Upper lobe of right lung (tissue), 1 donor: ENCODE measurements around the gene TGFBR1. TPM values are rescaled to one million over a fixed set of nuclear protein-coding genes. Genes with fewer than 3 reads are reported as not detected.

Experiments used
- ATAC-seq: fragments of 200-7000 bp; cut with Tn5 transposase; one replicate; pipeline ENCODE4 v1.9.1; 2020; ENCODE audit warnings: mild to moderate bottlenecking, moderate library complexity
- DNase-seq: peaks from one replicate; pipeline ENCODE4 v3.0.0-alpha.2; 2020
- H3K27ac ChIP-seq: fragments of 200-600 bp; one replicate; pipeline ENCODE4 v1.8.0; 2022
- H3K27me3 ChIP-seq: fragments of 200-600 bp; one replicate; pipeline ENCODE4 v1.8.0; 2022; ENCODE audit warnings: mild to moderate bottlenecking
- H3K36me3 ChIP-seq: fragments of 200-600 bp; one replicate; pipeline ENCODE4 v1.8.0; 2022
- H3K4me1 ChIP-seq: fragments of 200-600 bp; one replicate; pipeline ENCODE4 v1.8.0; 2022
- H3K4me3 ChIP-seq: fragments of 200-600 bp; one replicate; pipeline ENCODE4 v1.8.0; 2022; ENCODE audit warnings: mild to moderate bottlenecking
- H3K9me3 ChIP-seq: fragments of 200-600 bp; one replicate; pipeline ENCODE4 v1.8.0; 2022
- intact Hi-C: fragments of 100-400 bp; cut with DNase I; formaldehyde crosslinking; loops from one replicate; pipeline ENCODE4 v1.11.0; 2022
- total RNA-seq: library from RNA; stranded (reverse); fragmentation: NEBNext Ultra II Directional; extraction: Animal tissue kit (Norgen Biotek cat#: 25700); gene quantifications from one replicate; pipeline ENCODE4 v1.2.1, GENCODE V29; 2021
- TF ChIP-seq, protein P1 (sequence below): fragments of 200-600 bp; IDR thresholded peaks from one replicate; pipeline ENCODE4 v1.8.0; 2022; ENCODE audit warnings: antibody characterized with exemption
- donor health status: DM: no; HTN: yes; CAD: no; lungs with severe emphysema.

TGFBR1 gene
- total RNA-seq, 1 donor from 2014 or later: 72.0 TPM

DNA sequence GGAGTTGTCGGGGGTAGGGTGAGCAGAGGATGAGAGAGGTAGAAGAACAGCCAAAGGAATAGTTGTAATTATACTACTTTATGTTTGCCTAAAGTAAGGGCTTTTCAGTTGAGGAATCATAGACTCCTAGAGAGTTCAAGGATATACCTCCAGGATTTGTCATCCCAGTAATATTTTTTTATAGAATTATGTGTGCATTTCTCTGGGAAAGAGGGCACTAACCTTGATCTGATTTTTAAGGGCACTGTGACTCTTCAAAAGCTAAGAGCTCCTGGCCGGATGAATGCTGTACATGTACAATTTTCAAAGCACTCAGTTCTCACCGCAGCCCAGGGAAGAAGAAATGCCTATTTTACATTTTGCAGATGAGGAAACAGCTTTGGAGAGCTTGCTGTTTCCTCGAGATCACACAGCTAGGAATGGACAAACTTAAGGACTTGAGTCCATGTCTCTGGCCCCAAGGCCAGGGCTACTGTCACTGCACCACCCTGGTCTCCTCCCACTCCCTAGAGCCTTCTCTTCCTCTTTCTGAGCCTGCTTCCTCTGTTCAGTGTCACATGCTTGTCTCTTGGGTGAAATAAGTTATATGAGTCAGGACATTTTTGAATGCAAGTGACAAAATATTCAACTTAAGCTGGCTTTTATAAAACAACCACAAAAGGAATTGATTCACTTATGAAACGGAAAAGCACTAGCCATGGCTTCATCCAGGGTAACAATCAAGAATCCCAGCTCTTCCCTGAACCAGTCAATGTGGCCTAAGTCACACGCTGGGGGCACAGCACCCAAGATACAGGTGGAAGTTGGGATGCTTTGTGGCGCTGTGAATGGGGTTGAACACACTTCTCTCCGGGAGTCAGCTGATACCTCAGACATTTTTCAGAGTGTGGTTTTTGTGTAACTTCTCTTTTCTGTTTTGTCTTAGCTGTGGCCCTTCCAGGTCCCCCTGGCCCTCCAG is 45.7 kb upstream of the TGFBR1 start:
- H3K36me3 ChIP-seq: no peaks in the 10 kb centered on the region
- H3K27ac ChIP-seq: peak overlapping the region; percentile 82
- intact Hi-C loops: no loop called here
- TF ChIP-seq, protein P1, sequence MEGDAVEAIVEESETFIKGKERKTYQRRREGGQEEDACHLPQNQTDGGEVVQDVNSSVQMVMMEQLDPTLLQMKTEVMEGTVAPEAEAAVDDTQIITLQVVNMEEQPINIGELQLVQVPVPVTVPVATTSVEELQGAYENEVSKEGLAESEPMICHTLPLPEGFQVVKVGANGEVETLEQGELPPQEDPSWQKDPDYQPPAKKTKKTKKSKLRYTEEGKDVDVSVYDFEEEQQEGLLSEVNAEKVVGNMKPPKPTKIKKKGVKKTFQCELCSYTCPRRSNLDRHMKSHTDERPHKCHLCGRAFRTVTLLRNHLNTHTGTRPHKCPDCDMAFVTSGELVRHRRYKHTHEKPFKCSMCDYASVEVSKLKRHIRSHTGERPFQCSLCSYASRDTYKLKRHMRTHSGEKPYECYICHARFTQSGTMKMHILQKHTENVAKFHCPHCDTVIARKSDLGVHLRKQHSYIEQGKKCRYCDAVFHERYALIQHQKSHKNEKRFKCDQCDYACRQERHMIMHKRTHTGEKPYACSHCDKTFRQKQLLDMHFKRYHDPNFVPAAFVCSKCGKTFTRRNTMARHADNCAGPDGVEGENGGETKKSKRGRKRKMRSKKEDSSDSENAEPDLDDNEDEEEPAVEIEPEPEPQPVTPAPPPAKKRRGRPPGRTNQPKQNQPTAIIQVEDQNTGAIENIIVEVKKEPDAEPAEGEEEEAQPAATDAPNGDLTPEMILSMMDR: no peak
- DNase-seq (no peak), ATAC-seq (peak; percentile 94)
- peaks cover 23% of the 10 kb centered on the region for H3K4me1 ChIP-seq
- no peaks in the 10 kb centered on the region for H3K9me3 ChIP-seq
- no peak overlapping the region for H3K4me3 ChIP-seq
- H3K27me3 ChIP-seq: no peaks in the 10 kb centered on the region

DNA sequence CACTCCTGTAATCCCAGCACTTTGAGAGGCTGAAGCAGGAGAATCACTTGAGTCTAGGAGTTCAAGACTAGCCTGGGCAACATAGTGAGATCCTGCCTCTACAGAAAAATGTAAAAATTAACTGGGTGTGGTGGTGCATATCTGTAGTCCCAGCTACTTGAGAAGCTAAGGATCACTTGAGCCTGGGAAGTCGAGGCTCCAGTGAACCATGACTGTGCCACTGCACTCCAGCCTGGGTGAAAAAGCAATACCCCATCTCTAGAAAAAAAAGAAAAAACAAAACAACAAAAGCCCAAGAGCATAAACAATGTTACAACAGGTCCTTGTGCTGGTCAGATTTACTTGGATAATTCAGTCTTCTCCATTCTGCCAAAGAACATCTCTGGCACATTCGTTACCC is 44.3 kb upstream of the TGFBR1 start:
- TF ChIP-seq, protein P1: no peak
- Histone ChIP-seq H3K4me1 (peaks cover 23% of the 10 kb centered on the region), H3K9me3 (no peaks in the 10 kb centered on the region), H3K36me3 (no peaks in the 10 kb centered on the region), H3K27ac (no peak overlapping the region), H3K27me3 (no peaks in the 10 kb centered on the region), H3K4me3 (no peak overlapping the region)
- intact Hi-C loops: no loop called here
- ATAC-seq (no peak), DNase-seq (no peak)

DNA sequence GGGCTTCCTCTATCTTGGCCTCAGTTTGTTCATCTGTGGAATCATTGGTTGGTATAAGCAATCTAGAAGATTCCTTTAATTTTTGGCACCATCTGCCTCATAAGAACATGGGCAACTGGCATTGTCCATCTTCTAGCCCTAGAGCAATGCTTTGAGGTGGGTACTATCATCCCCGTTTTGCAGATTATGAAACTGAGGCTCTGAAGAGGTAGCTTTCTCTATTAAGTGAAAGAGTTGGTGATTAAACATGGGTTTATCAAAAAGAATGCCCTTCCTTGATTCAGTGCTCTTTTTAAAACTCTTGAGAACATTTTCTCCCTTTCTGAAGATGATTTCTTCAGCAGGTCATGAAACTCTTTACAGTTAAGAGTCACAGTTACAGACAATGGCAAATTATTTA is 42.4 kb upstream of the TGFBR1 start:
- H3K4me1 ChIP-seq: peaks cover 21% of the 10 kb centered on the region
- intact Hi-C loops: no loop called here

DNA sequence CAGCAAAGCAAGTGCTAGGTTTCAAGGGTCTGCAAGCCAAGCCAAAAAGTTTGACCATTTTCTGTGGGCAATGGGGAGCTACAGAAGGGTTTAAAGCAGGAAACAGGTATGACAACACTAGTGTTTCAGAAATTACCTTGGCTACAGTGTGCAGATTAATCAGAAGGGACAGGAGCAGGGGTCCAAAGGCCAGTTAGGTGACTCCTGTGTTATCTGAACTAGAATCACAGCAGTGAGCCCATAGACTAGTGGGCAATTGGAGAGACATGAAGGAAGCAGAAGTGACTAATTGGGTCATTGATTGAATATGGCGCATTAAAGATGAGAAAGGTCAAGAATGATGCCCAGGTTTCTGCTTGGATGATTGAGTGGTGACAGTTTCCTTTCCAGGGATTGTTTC is 41.4 kb upstream of the TGFBR1 start:
- Histone ChIP-seq H3K27me3 (no peaks in the 10 kb centered on the region), H3K9me3 (no peaks in the 10 kb centered on the region), H3K36me3 (no peaks in the 10 kb centered on the region), H3K4me1 (peaks cover 14% of the 10 kb centered on the region), H3K4me3 (no peak overlapping the region), H3K27ac (no peak overlapping the region)
- ATAC-seq (no peak), DNase-seq (no peak)
- intact Hi-C loops: no loop called here
- TF ChIP-seq, protein P1: no peak

More for the DNA sequence above, 42.4 kb upstream of the TGFBR1 start:
- Histone ChIP-seq H3K27ac (no peak overlapping the region), H3K4me3 (no peak overlapping the region), H3K36me3 (no peaks in the 10 kb centered on the region), H3K27me3 (no peaks in the 10 kb centered on the region), H3K9me3 (no peaks in the 10 kb centered on the region)
- TF ChIP-seq, protein P1: no peak
- ATAC-seq (no peak), DNase-seq (no peak)

DNA sequence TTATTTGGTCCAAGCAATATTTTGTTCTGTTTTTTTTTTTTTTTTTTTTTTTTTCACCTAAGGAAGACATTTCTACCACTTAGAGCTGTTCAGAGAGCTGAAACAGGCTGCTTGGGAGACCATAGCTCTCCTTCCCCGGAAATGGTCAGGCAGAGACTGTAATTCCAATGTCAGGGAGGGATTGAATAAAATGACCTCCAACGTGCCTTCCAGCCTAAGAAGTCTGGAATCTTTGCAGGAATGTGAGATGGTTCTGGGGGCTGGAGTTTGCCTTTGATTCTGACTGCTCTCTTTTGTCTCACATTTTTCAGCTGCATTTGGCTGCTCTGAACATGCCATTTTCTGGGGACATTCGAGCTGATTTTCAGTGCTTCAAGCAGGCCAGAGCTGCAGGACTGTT is 38.3 kb upstream of the TGFBR1 start:
- H3K27me3 ChIP-seq: no peaks in the 10 kb centered on the region
- no peaks in the 10 kb centered on the region for H3K9me3 ChIP-seq
- H3K4me3 ChIP-seq: no peak overlapping the region
- TF ChIP-seq, protein P1: no peak
- H3K27ac ChIP-seq: no peak overlapping the region
- peaks cover 9% of the 10 kb centered on the region for H3K4me1 ChIP-seq
- intact Hi-C loops: no loop called here
- H3K36me3 ChIP-seq: no peaks in the 10 kb centered on the region
- no peak for DNase-seq
- no peak for ATAC-seq
